HG02885 (cell line): ENCODE data around the gene SLC24A3.
"Not testable (repeated sequence)": the region's sequence is repeated elsewhere in the genome, so short reads cannot be mapped to it uniquely, and the experiment has no call there.

Experiments
- ATAC-seq: cut with Tn5 transposase; IDR thresholded peaks from one replicate; pipeline ENCODE4 v1.9.1; 2021; ENCODE audit warnings: mild to moderate bottlenecking; ENCODE audit not compliant: unreplicated experiment, poor library complexity

SLC24A3 gene

GRCh38 chr20:19602675-19603375 is 390.4 kb downstream of the SLC24A3 start:
- no peak for ATAC-seq

GRCh38 chr20:19603376-19603750 is 390.9 kb downstream of the SLC24A3 start:
- ATAC-seq: no peak

- ATAC-seq: no peak
Measured at GRCh38 chr20:19605786-19606485, 393.5 kb downstream of the SLC24A3 start.

- ATAC-seq: no peak
Measured at GRCh38 chr20:19609642-19610223, 397.3 kb downstream of the SLC24A3 start.

GRCh38 chr20:19615629-19616028 is 403.2 kb downstream of the SLC24A3 start:
- ATAC-seq: no peak

GRCh38 chr20:19616081-19616480 is 403.6 kb downstream of the SLC24A3 start:
- no peak for ATAC-seq

GRCh38 chr20:19616620-19617019 is 404.2 kb downstream of the SLC24A3 start:
- ATAC-seq: no peak

- ATAC-seq: no peak
Measured at GRCh38 chr20:19617256-19617655, 404.8 kb downstream of the SLC24A3 start.

- ATAC-seq: no peak
Measured at GRCh38 chr20:19618711-19619110, 406.3 kb downstream of the SLC24A3 start.

GRCh38 chr20:19619904-19620430 is 407.5 kb downstream of the SLC24A3 start:
- no peak for ATAC-seq

GRCh38 chr20:19620446-19620845 is 408.0 kb downstream of the SLC24A3 start:
- ATAC-seq: no peak

- no peak for ATAC-seq
Measured at GRCh38 chr20:19621072-19621471, 408.6 kb downstream of the SLC24A3 start.

GRCh38 chr20:19624221-19624965 is 412.0 kb downstream of the SLC24A3 start:
- no peak for ATAC-seq

- no peak for ATAC-seq
Measured at GRCh38 chr20:19625426-19625825, 413.0 kb downstream of the SLC24A3 start.

GRCh38 chr20:19626896-19627295 is 414.5 kb downstream of the SLC24A3 start:
- no peak for ATAC-seq

GRCh38 chr20:19628570-19629134 is 416.2 kb downstream of the SLC24A3 start:
- peak; percentile 71 for ATAC-seq

- no peak for ATAC-seq
Measured at GRCh38 chr20:19631410-19631809, 419.0 kb downstream of the SLC24A3 start.

GRCh38 chr20:19633985-19634384 is 421.5 kb downstream of the SLC24A3 start:
- ATAC-seq: no peak

- ATAC-seq: not testable (repeated sequence)
Measured at GRCh38 chr20:19639471-19640045, 427.1 kb downstream of the SLC24A3 start.

- no peak for ATAC-seq
Measured at GRCh38 chr20:19642860-19643259, 430.4 kb downstream of the SLC24A3 start.
